Activated T-helper 17 cell treated with anti-CD3 and anti-CD28 coated beads, Interleukin-2, amount 50 U/mL, for 72 hours (primary cell): Measurements from ENCODE around the gene HS3ST4. TPM values are rescaled to one million over a fixed set of nuclear protein-coding genes. Genes with fewer than 3 reads are reported as not detected.
"Not testable (repeated sequence)": the region's sequence is repeated elsewhere in the genome, so short reads cannot be mapped to it uniquely, and the experiment has no call there.

Experiments
- ATAC-seq: fragments of 150-1000 bp; cut with Tn5 transposase; replicated peaks from 2 replicates; pipeline ENCODE4 v1.10.0; 2021; ENCODE audit warnings: mild to moderate bottlenecking, moderate library complexity
- H3K27ac Mint-ChIP-seq: one replicate; pipeline ENCODE4 v1.8.0; 2022; ENCODE audit warnings: mixed read lengths
- H3K27me3 Mint-ChIP-seq: one replicate; pipeline ENCODE4 v1.8.0; 2022; ENCODE audit warnings: mixed read lengths
- H3K36me3 Mint-ChIP-seq: one replicate; pipeline ENCODE4 v1.8.0; 2022; ENCODE audit warnings: low read depth, mild to moderate bottlenecking, mixed read lengths
- H3K4me1 Mint-ChIP-seq: one replicate; pipeline ENCODE4 v1.8.0; 2022; ENCODE audit warnings: mixed read lengths
- H3K4me3 Mint-ChIP-seq: one replicate; pipeline ENCODE4 v1.8.0; 2022; ENCODE audit warnings: mild to moderate bottlenecking, mixed read lengths
- H3K9me3 Mint-ChIP-seq: one replicate; pipeline ENCODE4 v1.8.0; 2022; ENCODE audit warnings: mixed read lengths
- total RNA-seq, 2 donors: library from RNA; stranded (reverse); gene quantifications; one replicate each; pipeline ENCODE4 v1.2.3, GENCODE V29; 2022

HS3ST4 gene
- total RNA-seq, 2 donors from 2014 or later: not detected

- Mint-ChIP-seq H3K4me1 (no peaks in the 10 kb centered on the region), H3K36me3 (no peaks in the 10 kb centered on the region)
These were observed 59.6 kb downstream of the HS3ST4 start for GRCh38 chr16:25751230-25751835.

DNA sequence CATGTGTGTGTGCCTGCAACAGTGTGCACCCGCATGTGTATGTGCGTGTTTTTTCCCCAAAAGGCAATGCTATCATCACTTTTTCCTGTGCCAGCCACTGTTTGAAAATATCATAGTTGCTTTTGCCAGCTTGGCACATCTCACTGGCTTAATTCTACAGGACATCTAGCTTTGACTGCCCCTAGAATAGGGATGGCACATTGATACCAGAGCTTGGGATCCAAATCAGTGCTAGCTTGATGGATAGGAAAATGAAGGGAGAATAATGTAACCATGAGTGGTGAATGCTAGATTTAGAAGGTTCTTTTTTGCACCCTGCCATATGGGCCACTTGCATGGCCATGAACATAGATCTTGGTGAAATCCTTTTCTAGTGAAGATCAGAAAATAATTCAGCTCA is 72.7 kb downstream of the HS3ST4 start:
- Mint-ChIP-seq H3K9me3 (no peaks in the 10 kb centered on the region), H3K27me3 (peaks cover 16% of the 10 kb centered on the region), H3K4me3 (no peak overlapping the region), H3K4me1 (no peaks in the 10 kb centered on the region), H3K36me3 (no peaks in the 10 kb centered on the region), H3K27ac (no peak overlapping the region)
- ATAC-seq: no peak

More at GRCh38 chr16:25751230-25751835, 59.6 kb downstream of the HS3ST4 start:
- ATAC-seq: no peak
- H3K27ac Mint-ChIP-seq: no peak overlapping the region
- peaks cover 7% of the 10 kb centered on the region for H3K27me3 Mint-ChIP-seq
- peaks cover 4% of the 10 kb centered on the region for H3K9me3 Mint-ChIP-seq
- H3K4me3 Mint-ChIP-seq: no peak overlapping the region

- ATAC-seq: no peak
- Mint-ChIP-seq H3K9me3 (peaks cover 4% of the 10 kb centered on the region), H3K4me3 (no peak overlapping the region), H3K36me3 (no peaks in the 10 kb centered on the region), H3K4me1 (no peaks in the 10 kb centered on the region), H3K27me3 (peaks cover 11% of the 10 kb centered on the region), H3K27ac (no peak overlapping the region)
These were observed 79.5 kb downstream of the HS3ST4 start for GRCh38 chr16:25771216-25771615.

- H3K27ac Mint-ChIP-seq: no peak overlapping the region
- H3K4me3 Mint-ChIP-seq: no peak overlapping the region
- no peaks in the 10 kb centered on the region for H3K4me1 Mint-ChIP-seq
- H3K36me3 Mint-ChIP-seq: no peaks in the 10 kb centered on the region
- peaks cover 4% of the 10 kb centered on the region for H3K9me3 Mint-ChIP-seq
- peaks cover 11% of the 10 kb centered on the region for H3K27me3 Mint-ChIP-seq
- no peak for ATAC-seq
These were observed 80.2 kb downstream of the HS3ST4 start for GRCh38 chr16:25771812-25772568.

DNA sequence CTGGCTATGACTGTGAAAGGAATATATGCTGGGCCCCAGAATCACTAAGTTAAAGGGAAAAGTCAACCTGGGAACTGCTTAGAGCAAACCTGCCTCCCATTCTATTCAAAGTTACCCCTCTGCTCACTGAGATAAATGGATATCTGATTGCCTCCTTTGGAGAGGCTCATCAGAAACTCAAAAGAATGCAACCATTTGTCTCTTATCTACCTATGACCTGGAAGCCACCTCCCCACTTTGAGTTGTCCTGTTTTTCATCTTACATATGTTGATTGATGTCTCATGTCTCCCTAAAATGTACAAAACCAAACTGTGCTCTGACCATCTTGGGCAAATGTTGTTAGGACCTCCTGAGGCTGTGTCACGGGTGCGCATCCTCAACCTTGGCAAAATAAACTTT is 84.5 kb downstream of the HS3ST4 start:
- not testable (repeated sequence) for H3K4me3 Mint-ChIP-seq, ATAC-seq, H3K4me1 Mint-ChIP-seq, H3K27ac Mint-ChIP-seq, H3K36me3 Mint-ChIP-seq, H3K9me3 Mint-ChIP-seq
- peaks cover 19% of the 10 kb centered on the region for H3K27me3 Mint-ChIP-seq

DNA sequence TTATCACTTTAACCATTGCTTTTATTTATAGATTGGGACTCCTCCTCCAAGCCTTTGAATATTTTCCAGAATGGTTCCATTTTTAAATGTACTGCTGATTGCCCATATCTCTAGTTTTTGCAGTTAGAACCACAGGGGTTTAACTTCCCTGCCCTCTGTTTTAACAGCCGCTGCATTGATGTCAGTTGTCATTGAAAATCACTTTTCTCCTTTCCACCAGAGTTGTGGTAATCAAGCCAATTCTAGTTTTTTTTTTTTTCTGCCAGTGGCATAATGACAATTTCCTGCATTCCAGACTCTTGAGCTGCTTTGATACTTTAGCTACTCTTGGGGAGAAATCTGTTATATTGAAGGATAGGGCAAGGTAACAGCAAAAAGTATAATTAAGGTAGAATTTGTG is 91.5 kb downstream of the HS3ST4 start:
- peaks cover 7% of the 10 kb centered on the region for H3K9me3 Mint-ChIP-seq
- no peaks in the 10 kb centered on the region for H3K4me1 Mint-ChIP-seq
- no peaks in the 10 kb centered on the region for H3K36me3 Mint-ChIP-seq
- no peak overlapping the region for H3K27ac Mint-ChIP-seq
- H3K27me3 Mint-ChIP-seq: peaks cover 22% of the 10 kb centered on the region
- ATAC-seq: no peak
- H3K4me3 Mint-ChIP-seq: no peak overlapping the region

DNA sequence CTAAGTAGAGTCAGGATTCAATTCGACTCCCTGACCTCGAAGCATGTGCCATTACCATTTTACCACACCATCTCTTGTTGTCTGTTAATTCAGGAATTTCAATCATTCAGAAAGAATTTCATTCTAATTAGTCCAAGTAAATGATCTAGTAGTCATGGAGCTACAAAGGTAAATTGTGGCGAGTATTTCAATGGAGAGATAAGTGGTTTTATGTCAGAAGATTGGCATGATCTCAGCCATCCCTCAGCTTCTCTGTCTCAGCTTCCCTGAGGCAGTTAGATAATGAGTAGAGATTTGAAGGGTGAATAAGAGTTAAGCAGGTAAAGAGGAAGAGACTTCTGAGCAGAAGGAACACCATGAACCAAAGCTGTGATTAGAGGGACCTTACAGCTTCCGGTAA is 93.6 kb downstream of the HS3ST4 start:
- Mint-ChIP-seq H3K9me3 (peaks cover 7% of the 10 kb centered on the region), H3K4me1 (no peaks in the 10 kb centered on the region), H3K36me3 (no peaks in the 10 kb centered on the region), H3K4me3 (no peak overlapping the region), H3K27ac (no peak overlapping the region), H3K27me3 (peaks cover 14% of the 10 kb centered on the region)
- ATAC-seq: no peak

DNA sequence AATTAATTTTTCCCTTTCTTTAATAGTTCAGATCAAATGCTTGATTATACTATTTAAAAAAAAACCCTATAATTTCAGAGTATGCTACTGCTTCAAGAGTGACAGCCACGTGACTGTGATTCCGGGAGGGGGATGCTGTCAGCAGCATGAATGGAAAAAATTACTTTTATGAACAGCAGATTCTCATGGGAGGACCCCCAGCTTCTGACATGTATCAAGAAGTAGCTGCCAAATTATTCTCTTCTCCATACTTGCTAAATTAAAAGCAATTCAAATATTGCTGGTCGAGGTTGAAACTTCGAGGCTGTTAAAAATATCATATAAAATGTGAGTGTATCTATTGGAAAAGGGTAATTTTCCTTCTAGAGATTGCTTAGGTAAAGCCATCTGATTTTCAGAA is 95.0 kb downstream of the HS3ST4 start:
- Mint-ChIP-seq H3K27me3 (peaks cover 17% of the 10 kb centered on the region), H3K27ac (no peak overlapping the region), H3K36me3 (no peaks in the 10 kb centered on the region), H3K9me3 (peaks cover 7% of the 10 kb centered on the region), H3K4me1 (no peaks in the 10 kb centered on the region), H3K4me3 (no peak overlapping the region)
- ATAC-seq: no peak

GRCh38 chr16:25788637-25789036 is 96.9 kb downstream of the HS3ST4 start:
- H3K4me1 Mint-ChIP-seq: no peaks in the 10 kb centered on the region
- H3K27ac Mint-ChIP-seq: no peak overlapping the region
- peaks cover 7% of the 10 kb centered on the region for H3K9me3 Mint-ChIP-seq
- H3K27me3 Mint-ChIP-seq: peaks cover 20% of the 10 kb centered on the region
- ATAC-seq: no peak
- no peak overlapping the region for H3K4me3 Mint-ChIP-seq
- no peaks in the 10 kb centered on the region for H3K36me3 Mint-ChIP-seq

GRCh38 chr16:25796239-25796638 is 104.5 kb downstream of the HS3ST4 start:
- Mint-ChIP-seq H3K27me3 (peaks cover 21% of the 10 kb centered on the region), H3K36me3 (no peaks in the 10 kb centered on the region), H3K27ac (no peak overlapping the region), H3K4me3 (no peak overlapping the region), H3K4me1 (no peaks in the 10 kb centered on the region), H3K9me3 (peaks cover 8% of the 10 kb centered on the region)
- no peak for ATAC-seq

DNA sequence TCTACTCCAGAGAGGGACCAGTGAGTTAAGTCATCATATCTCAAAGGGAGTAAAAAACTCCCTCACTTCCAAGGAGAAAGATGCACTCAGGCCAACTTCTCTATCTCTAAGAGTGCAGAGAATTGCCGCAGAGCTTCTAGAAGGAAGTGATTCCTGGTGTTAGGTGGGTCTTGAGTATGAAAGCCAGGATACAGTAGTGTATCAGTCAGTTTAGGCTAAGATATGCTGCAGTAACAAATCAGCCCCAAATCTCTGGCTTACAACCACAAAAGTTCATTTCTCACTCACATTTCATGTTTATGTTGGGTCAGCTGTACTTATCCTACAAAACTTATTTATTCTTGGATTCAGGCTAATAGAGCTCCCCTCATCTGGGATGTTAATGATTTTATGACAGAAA is 106.3 kb downstream of the HS3ST4 start:
- no peak for ATAC-seq
- peaks cover 8% of the 10 kb centered on the region for H3K9me3 Mint-ChIP-seq
- H3K27me3 Mint-ChIP-seq: peaks cover 17% of the 10 kb centered on the region
- H3K27ac Mint-ChIP-seq: no peak overlapping the region
- no peaks in the 10 kb centered on the region for H3K4me1 Mint-ChIP-seq
- H3K4me3 Mint-ChIP-seq: no peak overlapping the region
- no peaks in the 10 kb centered on the region for H3K36me3 Mint-ChIP-seq

DNA sequence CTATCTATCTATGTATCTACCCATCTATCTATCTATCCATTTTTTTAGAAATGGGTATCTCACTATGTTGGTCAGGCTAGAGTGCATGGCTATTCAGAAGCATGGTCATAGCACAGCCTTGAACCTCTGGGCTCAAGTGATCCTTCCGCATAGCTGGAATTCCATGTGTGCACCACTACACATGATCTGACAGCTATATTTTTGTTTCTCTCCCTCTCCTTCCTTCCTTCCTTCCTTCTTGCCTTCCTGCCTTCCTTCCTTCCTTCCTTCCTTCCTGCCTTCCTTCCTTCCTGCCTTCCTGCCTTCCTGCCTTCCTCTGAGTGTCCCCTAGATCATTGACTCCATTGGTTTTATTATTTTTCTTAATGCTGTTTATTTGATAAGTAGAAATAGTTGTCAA is 108.1 kb downstream of the HS3ST4 start:
- Mint-ChIP-seq H3K4me3 (no peak overlapping the region), H3K36me3 (no peaks in the 10 kb centered on the region), H3K9me3 (peaks cover 8% of the 10 kb centered on the region), H3K27me3 (peaks cover 19% of the 10 kb centered on the region), H3K4me1 (no peaks in the 10 kb centered on the region), H3K27ac (no peak overlapping the region)
- ATAC-seq: no peak

- no peak for ATAC-seq
- H3K4me3 Mint-ChIP-seq: no peak overlapping the region
- H3K4me1 Mint-ChIP-seq: no peaks in the 10 kb centered on the region
- no peaks in the 10 kb centered on the region for H3K9me3 Mint-ChIP-seq
- peaks cover 47% of the 10 kb centered on the region for H3K27me3 Mint-ChIP-seq
- no peak overlapping the region for H3K27ac Mint-ChIP-seq
- H3K36me3 Mint-ChIP-seq: no peaks in the 10 kb centered on the region
These were observed 120.5 kb downstream of the HS3ST4 start for GRCh38 chr16:25812215-25812614.

- Mint-ChIP-seq H3K4me1 (no peaks in the 10 kb centered on the region), H3K4me3 (no peak overlapping the region), H3K36me3 (no peaks in the 10 kb centered on the region), H3K27me3 (peaks cover 23% of the 10 kb centered on the region), H3K9me3 (no peaks in the 10 kb centered on the region), H3K27ac (no peak overlapping the region)
- no peak for ATAC-seq
These were observed 125.5 kb downstream of the HS3ST4 start for GRCh38 chr16:25817295-25817694.

GRCh38 chr16:25817876-25818275 is 126.1 kb downstream of the HS3ST4 start:
- no peak for ATAC-seq
- Mint-ChIP-seq H3K9me3 (no peaks in the 10 kb centered on the region), H3K4me3 (no peak overlapping the region), H3K36me3 (no peaks in the 10 kb centered on the region), H3K4me1 (no peaks in the 10 kb centered on the region), H3K27me3 (peaks cover 17% of the 10 kb centered on the region), H3K27ac (no peak overlapping the region)
